GM23338 (cell line): ENCODE data around the gene SULT1C3. TPM values are rescaled to one million over a fixed set of nuclear protein-coding genes. Genes with fewer than 3 reads are reported as not detected.

Experiments used
- ATAC-seq: fragments of 200-7000 bp; cut with Tn5 transposase; 3 replicates; pipeline ENCODE4 v1.9.1; 2020
- DNase-seq: peaks from one replicate; pipeline ENCODE4 v3.0.0-alpha.2; 2015; ENCODE audit warnings: low spot score
- H2AFZ ChIP-seq: fragments of 200-600 bp; sonication (generic); 2 replicates; pipeline ENCODE4 v1.8.0; 2016; ENCODE audit warnings: antibody characterized with exemption, mild to moderate bottlenecking, moderate library complexity
- H3F3A ChIP-seq: fragments of 200-600 bp; sonication (generic); replicated peaks from 2 replicates; pipeline ENCODE4 v1.8.0; 2017; ENCODE audit warnings: antibody characterized with exemption, mixed run types, low read depth
- H3K27ac ChIP-seq: fragments of 200-600 bp; sonication (generic); 2 replicates; pipeline ENCODE4 v1.6.1; 2016; ENCODE audit warnings: low read depth
- H3K27me3 ChIP-seq: fragments of 200-600 bp; sonication (generic); 2 replicates; pipeline ENCODE4 v1.8.0; 2016; ENCODE audit warnings: mild to moderate bottlenecking, mixed run types, moderate library complexity; ENCODE audit not compliant: insufficient read depth
- H3K36me3 ChIP-seq: fragments of 200-600 bp; sonication (generic); 2 replicates; pipeline ENCODE4 v1.8.0; 2016; ENCODE audit warnings: mild to moderate bottlenecking; ENCODE audit not compliant: insufficient read depth
- H3K4me1 ChIP-seq: fragments of 200-600 bp; sonication (generic); 2 replicates; pipeline ENCODE4 v1.8.0; 2016; ENCODE audit warnings: mild to moderate bottlenecking, moderate library complexity; ENCODE audit not compliant: insufficient read depth
- H3K4me2 ChIP-seq: fragments of 200-600 bp; sonication (generic); 2 replicates; pipeline ENCODE4 v1.7.1; 2017; ENCODE audit warnings: mixed run types
- H3K4me3 ChIP-seq: fragments of 200-600 bp; sonication (generic); 2 replicates; pipeline ENCODE4 v1.6.1; 2016; ENCODE audit warnings: mixed run types
- H3K79me2 ChIP-seq: fragments of 200-600 bp; sonication (generic); replicated peaks from 2 replicates; pipeline ENCODE4 v1.8.0; 2017; ENCODE audit warnings: mild to moderate bottlenecking; ENCODE audit not compliant: insufficient read depth
- H3K9me2 ChIP-seq: fragments of 200-600 bp; sonication (generic); 2 replicates; pipeline ENCODE4 v1.8.0; 2017; ENCODE audit not compliant: insufficient read depth
- H4K20me1 ChIP-seq: fragments of 200-600 bp; sonication (generic); replicated peaks from 2 replicates; pipeline ENCODE4 v1.8.0; 2017; ENCODE audit warnings: mild to moderate bottlenecking; ENCODE audit not compliant: insufficient read depth
- H3K27ac Mint-ChIP-seq: 2 replicates; pipeline ENCODE4 v1.8.0; 2020; ENCODE audit warnings: inconsistent platforms, mild to moderate bottlenecking, moderate library complexity, mixed read lengths
- H3K27me3 Mint-ChIP-seq: 3 replicates; pipeline ENCODE4 v1.8.0; 2022; ENCODE audit warnings: low read depth, mild to moderate bottlenecking, moderate library complexity, mixed read lengths, inconsistent platforms; ENCODE audit not compliant: insufficient read depth, poor library complexity
- H3K36me3 Mint-ChIP-seq: 3 replicates; pipeline ENCODE4 v1.8.0; 2021; ENCODE audit warnings: low read depth, mild to moderate bottlenecking, inconsistent platforms, moderate library complexity, mixed read lengths
- H3K4me1 Mint-ChIP-seq: 3 replicates; pipeline ENCODE4 v1.8.0; 2020; ENCODE audit warnings: mild to moderate bottlenecking, inconsistent platforms, mixed read lengths
- H3K4me3 Mint-ChIP-seq: 3 replicates; pipeline ENCODE4 v1.8.0; 2021; ENCODE audit warnings: moderate library complexity, mild to moderate bottlenecking, inconsistent platforms, mixed read lengths
- H3K9me3 Mint-ChIP-seq: 3 replicates; pipeline ENCODE4 v1.8.0; 2020; ENCODE audit warnings: moderate library complexity, mild to moderate bottlenecking, inconsistent platforms, mixed read lengths
- CREB1 ChIP-seq: fragments of 250-450 bp; sonication (Bioruptor Pico); IDR thresholded peaks from 2 replicates; pipeline ENCODE4 v1.5.0; 2020; ENCODE audit warnings: low read depth, mild to moderate bottlenecking, moderate library complexity
- CTCF ChIP-seq, 2 experiments: fragments of 200-600 bp in 1 of 2; sonication (generic) in 1 of 2; conservative IDR thresholded peaks; 2 replicates each; pipeline versions ENCODE4 v1.5.1 to v1.6.1; 2016 to 2017; ENCODE audit warnings: antibody characterized with exemption in 2 of 2, low read depth in 2 of 2, mild to moderate bottlenecking in 2 of 2, moderate library complexity in 1 of 2
- ETS1 ChIP-seq: IDR thresholded peaks from 2 replicates; pipeline ENCODE4 v1.6.1; 2016; ENCODE audit warnings: antibody characterized with exemption
- EZH2 ChIP-seq: fragments of 200-600 bp; sonication (generic); IDR thresholded peaks from one replicate; pipeline ENCODE4 v1.8.0; 2017; ENCODE audit warnings: antibody characterized with exemption, mild to moderate bottlenecking, low read depth; ENCODE audit not compliant: unreplicated experiment
- EZH2phosphoT487 ChIP-seq: fragments of 200-600 bp; sonication (generic); IDR thresholded peaks from one replicate; pipeline ENCODE4 v1.8.1; 2018; ENCODE audit warnings: antibody characterized with exemption; ENCODE audit not compliant: unreplicated experiment
- JUNB ChIP-seq: IDR thresholded peaks from one replicate; pipeline ENCODE4 v1.6.1; 2016; ENCODE audit warnings: antibody characterized with exemption; ENCODE audit not compliant: unreplicated experiment
- NANOG ChIP-seq: IDR thresholded peaks from 2 replicates; pipeline ENCODE4 v1.6.1; 2016; ENCODE audit warnings: antibody characterized with exemption, borderline replicate concordance
- REST ChIP-seq: IDR thresholded peaks from one replicate; pipeline ENCODE4 v1.6.1; 2018; ENCODE audit warnings: antibody characterized with exemption; ENCODE audit not compliant: unreplicated experiment
- ZNF114 ChIP-seq: fragments of 250-450 bp; sonication (Bioruptor Pico); IDR thresholded peaks from 2 replicates; pipeline ENCODE4 v1.5.0; 2020; ENCODE audit warnings: mild to moderate bottlenecking, moderate library complexity
- ZNF331 ChIP-seq: fragments of 250-450 bp; sonication (Bioruptor Pico); IDR thresholded peaks from 2 replicates; pipeline ENCODE4 v1.5.0; 2020; ENCODE audit warnings: low read depth, mild to moderate bottlenecking, moderate library complexity
- polyA plus RNA-seq: library from polyadenylated mRNA; unstranded; fragments of >200 nt; fragmentation: Nextera tagmentation; extraction: Ambion mirVana; gene quantifications from 2 replicates; pipeline ENCODE4 v1.2.1, GENCODE V29; 2016
- total RNA-seq: library from RNA; depleted of rRNA; stranded (reverse); fragments of >200 nt; shearing (Covaris generic); gene quantifications from 2 replicates; pipeline ENCODE4 v1.2.3, GENCODE V29; 2014

The SULT1C3 gene
- total and polyA plus RNA-seq, 2 experiments from 2014 or later, result not detected

DNA sequence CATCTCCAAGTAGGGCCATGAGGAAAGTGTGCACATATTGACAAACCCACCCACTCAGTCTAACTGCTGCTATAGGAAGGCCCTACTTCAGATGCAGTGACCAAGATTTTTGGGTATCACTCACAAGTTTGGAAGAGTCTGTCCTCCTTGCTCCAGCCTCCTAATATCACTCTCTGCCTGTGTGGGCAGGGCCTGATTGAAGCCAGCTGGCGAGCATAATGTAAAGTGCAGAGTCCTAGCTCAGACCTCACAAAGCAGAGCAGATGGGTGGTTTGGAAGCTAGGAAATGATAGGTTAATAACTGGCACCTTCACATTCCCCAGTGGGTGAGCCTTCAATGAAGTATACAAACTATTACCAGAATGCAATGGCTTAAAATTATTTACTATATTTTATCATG is 11.2 kb upstream of the SULT1C3 start:
- TF ChIP-seq NANOG, result no peak
- no peak for TF ChIP-seq EZH2phosphoT487
- no peak for TF ChIP-seq JUNB
- no peak for TF ChIP-seq ZNF114
- TF ChIP-seq CTCF (conservative IDR thresholded peaks at IDR 0.05; ENCODE audit: low read depth in 2 of 2), result no peak
- no peak for TF ChIP-seq ETS1
- no peak for TF ChIP-seq REST
- no peak for TF ChIP-seq EZH2
- TF ChIP-seq CREB1 (CRISPR knock-in tag), result no peak
- no peak for TF ChIP-seq ZNF331 (CRISPR knock-in tag)
- Histone ChIP-seq H3K79me2 (no peaks in the 10 kb centered on the region), H3K27me3 (no peaks in the 10 kb centered on the region), H3K9me2 (peaks cover 17% of the 10 kb centered on the region), H2AFZ (no peak overlapping the region), H4K20me1 (no peaks in the 10 kb centered on the region), H3K4me1 (no peaks in the 10 kb centered on the region), H3K27ac (no peak overlapping the region), H3K4me3 (no peak overlapping the region), H3F3A (no peaks in the 10 kb centered on the region), H3K36me3 (no peaks in the 10 kb centered on the region), H3K4me2 (no peak overlapping the region)
- Mint-ChIP-seq H3K4me1 (no peaks in the 10 kb centered on the region), H3K27me3 (peaks cover 3% of the 10 kb centered on the region), H3K9me3 (peaks cover 47% of the 10 kb centered on the region), H3K27ac (no peak overlapping the region), H3K36me3 (peaks cover 17% of the 10 kb centered on the region), H3K4me3 (no peak overlapping the region)
- DNase-seq, result no peak
- no peak for ATAC-seq

DNA sequence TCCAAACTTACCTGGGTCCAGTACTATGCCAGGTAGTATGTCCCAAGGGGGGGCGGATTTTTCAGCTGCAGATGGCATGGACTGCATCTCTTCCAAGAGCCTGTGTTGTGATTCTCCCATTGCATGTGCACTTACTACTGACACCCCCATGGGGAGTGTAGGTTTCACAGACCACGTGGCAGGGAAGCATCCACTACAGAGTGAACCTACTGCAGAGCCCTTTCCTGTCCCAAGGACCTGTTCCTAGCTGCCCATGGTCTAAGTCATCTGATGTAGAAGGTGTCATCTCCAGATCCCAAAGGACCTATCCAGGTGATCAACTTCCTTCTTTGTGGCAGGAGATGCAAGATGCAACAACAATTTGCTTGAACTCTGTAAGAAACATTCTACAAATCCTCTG is 9.9 kb upstream of the SULT1C3 start:
- Mint-ChIP-seq H3K4me1 (no peaks in the 10 kb centered on the region), H3K9me3 (peaks cover 38% of the 10 kb centered on the region), H3K27ac (no peak overlapping the region), H3K36me3 (peaks cover 8% of the 10 kb centered on the region; the same call in 2 of the 3 replicates), H3K4me3 (no peak overlapping the region), H3K27me3 (peaks cover 3% of the 10 kb centered on the region)
- no peaks in the 10 kb centered on the region for H3F3A ChIP-seq
- DNase-seq, result no peak
- H4K20me1 ChIP-seq, result no peaks in the 10 kb centered on the region
- no peaks in the 10 kb centered on the region for H3K27me3 ChIP-seq
- no peak overlapping the region for H3K4me3 ChIP-seq
- H3K4me2 ChIP-seq, result no peak overlapping the region
- no peak for TF ChIP-seq CTCF (conservative IDR thresholded peaks at IDR 0.05; ENCODE audit: low read depth in 2 of 2)
- no peak for TF ChIP-seq EZH2
- peak; percentile 69 for TF ChIP-seq ZNF331 (CRISPR knock-in tag)
- H3K27ac ChIP-seq, result no peak overlapping the region
- no peaks in the 10 kb centered on the region for H3K79me2 ChIP-seq
- no peak overlapping the region for H2AFZ ChIP-seq
- no peaks in the 10 kb centered on the region for H3K36me3 ChIP-seq
- H3K9me2 ChIP-seq, result peaks cover 17% of the 10 kb centered on the region
- ATAC-seq, result no peak
- no peaks in the 10 kb centered on the region for H3K4me1 ChIP-seq
